Measurements from ENCODE around the gene RBBP8.

GRCh38 chr18:22985250-22985649 lies 52.1 kb downstream of the RBBP8 start:
- no peak for TF ChIP-seq CTCF (IDR thresholded peaks at IDR 0.05; ENCODE audit: low read depth, low read length, missing input control)
- no peak for TF ChIP-seq YY1 (IDR thresholded peaks at IDR 0.05)
- TF ChIP-seq TAF1 (conservative IDR thresholded peaks at IDR 0.05): no peak
- no peak for TF ChIP-seq REST (IDR thresholded peaks at IDR 0.05)
- no peak for TF ChIP-seq GABPA (IDR thresholded peaks at IDR 0.05 in 1 of 2, conservative IDR thresholded peaks at IDR 0.05 in 1 of 2)
- no peak for TF ChIP-seq MAX (IDR thresholded peaks at IDR 0.05)
- TF ChIP-seq SP1 (IDR thresholded peaks at IDR 0.05): no peak
- TF ChIP-seq JUND (IDR thresholded peaks at IDR 0.05): no peak

Data from liver (tissue), 3 donors.